ENCODE data around the gene GLS.

- no peak for TF ChIP-seq EZH2 (IDR thresholded peaks at IDR 0.05)
- TF ChIP-seq CTCF (IDR thresholded peaks at IDR 0.05 in 2 of 3, conservative IDR thresholded peaks at IDR 0.05 in 1 of 3; ENCODE audit: borderline replicate concordance in 1 of 3, insufficient read depth in 1 of 3, low read depth in 2 of 3, low read length in 2 of 3): no peak
- TF ChIP-seq FOSL1 (IDR thresholded peaks at IDR 0.05; ENCODE audit: low read depth): no peak
- TF ChIP-seq SP1 (IDR thresholded peaks at IDR 0.05; ENCODE audit: low read depth): no peak
Observed at GRCh38 chr2:190835303-190835930, 45.2 kb upstream of the GLS start.

Data from HCT116 (cell line).